LNCaP clone FGC (cell line): ENCODE results near the gene PPP4R3A.
"Not testable (repeated sequence)": the region's sequence is repeated elsewhere in the genome, so short reads cannot be mapped to it uniquely, and the experiment has no call there.

ENCODE experiments used
- DNase-seq: peaks from one replicate; pipeline ENCODE4 v3.0.0-alpha.2; 2011; ENCODE audit warnings: low read depth
- H3K4me3 ChIP-seq: 2 replicates; pipeline ENCODE4 v1.5.1; 2011; ENCODE audit warnings: mild to moderate bottlenecking, low read depth, low read length, control low read depth
- CTCF ChIP-seq: IDR thresholded peaks from 2 replicates; pipeline ENCODE4 v1.5.1; 2012; ENCODE audit warnings: mild to moderate bottlenecking; ENCODE audit not compliant: control insufficient read depth, insufficient read depth; ENCODE audit errors: extremely low read depth

Gene PPP4R3A

DNA sequence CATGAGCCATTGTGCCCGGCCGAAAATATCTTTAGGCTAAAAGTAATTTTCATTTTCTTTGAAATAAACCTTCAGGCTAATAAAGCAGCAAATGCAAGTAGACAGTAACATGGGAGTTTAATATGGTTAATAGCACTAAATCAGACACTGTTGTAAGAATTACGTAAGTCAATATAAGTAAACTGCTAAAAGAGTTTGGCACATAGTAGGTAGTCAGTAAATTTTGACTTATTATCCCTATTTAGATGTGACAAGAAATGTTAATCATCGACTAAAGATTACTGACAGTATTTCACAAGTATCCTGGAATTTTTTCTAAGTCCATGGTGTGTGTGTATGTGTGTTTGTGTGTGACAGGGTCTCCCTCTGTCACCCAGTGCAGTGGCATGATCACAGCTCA is 3.9 kb downstream of the PPP4R3A start:
- H3K4me3 ChIP-seq: no peak overlapping the region
- no peak for DNase-seq
- no peak for TF ChIP-seq CTCF

DNA sequence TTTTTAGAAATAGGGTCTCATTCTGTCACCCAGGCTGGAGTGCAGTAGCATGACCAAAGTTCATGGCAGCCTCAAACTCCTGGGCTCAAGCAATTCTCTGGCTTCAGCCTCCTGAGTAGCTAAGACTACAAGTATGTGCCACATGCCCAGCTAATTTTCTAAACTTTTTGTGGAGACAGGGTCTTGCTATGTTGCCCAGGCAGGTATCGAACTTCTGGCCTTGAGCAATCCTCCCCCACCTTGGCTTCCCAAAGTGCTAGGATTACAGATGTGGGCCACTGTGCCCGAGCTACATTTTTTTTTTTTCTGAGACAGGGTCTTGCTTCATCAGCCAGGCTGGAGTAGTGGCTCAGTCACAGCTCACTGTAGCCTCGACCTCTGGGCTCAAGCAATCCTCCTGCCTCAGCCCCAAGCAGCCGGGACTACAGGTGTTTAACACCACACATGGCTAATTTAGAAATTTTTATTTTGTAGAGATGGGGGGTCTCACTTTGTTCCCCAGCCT is 7.1 kb downstream of the PPP4R3A start:
- DNase-seq: no peak
- H3K4me3 ChIP-seq: no peak overlapping the region
- no peak for TF ChIP-seq CTCF

DNA sequence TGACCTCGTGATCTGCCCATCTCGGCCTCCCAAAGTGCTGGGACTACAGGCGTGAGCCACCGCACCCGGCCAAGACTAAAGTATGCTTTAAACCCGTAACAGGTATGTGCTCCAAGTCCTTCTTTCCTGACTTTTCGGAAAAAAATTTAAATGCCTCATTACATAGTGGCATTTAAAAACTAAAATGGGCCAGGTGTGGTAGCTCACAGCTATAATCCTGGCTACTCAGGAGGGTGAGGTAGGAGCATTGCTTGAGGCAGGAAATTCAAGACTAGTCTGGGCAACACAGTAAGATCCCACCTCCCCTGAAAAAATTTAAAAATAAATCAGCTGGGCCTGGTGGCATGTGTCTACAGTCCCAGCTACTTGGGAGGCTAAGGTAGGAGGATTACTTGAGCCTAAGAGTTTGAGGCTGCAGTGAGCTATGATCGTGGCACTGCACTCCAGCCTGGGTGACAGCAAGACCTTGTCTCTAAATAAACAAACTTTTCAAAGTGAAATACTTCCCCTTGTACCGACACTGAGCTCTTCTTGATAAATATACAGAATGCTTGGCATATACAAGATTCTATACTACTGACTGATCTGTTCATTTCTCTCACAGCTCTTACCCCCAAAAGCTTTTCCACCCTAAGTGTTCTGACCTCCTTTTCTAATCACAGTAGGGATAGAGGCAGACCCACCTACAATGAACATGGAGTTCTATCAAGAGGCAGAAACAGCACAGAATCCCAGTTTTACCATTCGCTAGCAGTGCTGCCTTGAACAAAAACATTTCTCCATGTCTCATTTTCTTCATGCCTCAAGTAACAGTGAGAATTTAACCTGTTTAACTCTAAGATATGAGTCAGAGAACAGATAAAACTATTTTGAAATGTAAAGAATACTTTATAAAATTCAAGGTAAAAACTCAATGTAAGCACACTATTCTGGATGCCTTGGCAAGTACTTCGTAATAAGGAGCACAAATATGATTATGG is 7.9 kb downstream of the PPP4R3A start:
- no peak overlapping the region for H3K4me3 ChIP-seq
- no peak for DNase-seq
- no peak for TF ChIP-seq CTCF

GRCh38 chr14:91501348-91501747 is 8.8 kb downstream of the PPP4R3A start:
- H3K4me3 ChIP-seq: no peak overlapping the region
- DNase-seq: no peak
- no peak for TF ChIP-seq CTCF

- no peak overlapping the region for H3K4me3 ChIP-seq
- no peak for DNase-seq
- TF ChIP-seq CTCF: no peak
These were observed 13.3 kb downstream of the PPP4R3A start for GRCh38 chr14:91496790-91497189.

- DNase-seq: not testable (repeated sequence)
These were observed 15.6 kb downstream of the PPP4R3A start for GRCh38 chr14:91494392-91495065.

GRCh38 chr14:91493169-91493568 is 16.9 kb downstream of the PPP4R3A start:
- no peak overlapping the region for H3K4me3 ChIP-seq
- TF ChIP-seq CTCF: no peak
- DNase-seq: no peak

More at GRCh38 chr14:91494392-91495065, 15.6 kb downstream of the PPP4R3A start:
- not testable (repeated sequence) for H3K4me3 ChIP-seq
